H1 (cell line): ENCODE results near the gene PTX4. TPM values are rescaled to one million over a fixed set of nuclear protein-coding genes. Genes with fewer than 3 reads are reported as not detected.

ENCODE experiments used
- CTCF ChIA-PET: fragments of 300-600 bp; sonication (Branson Sonifier 250); formaldehyde crosslinking; loops from one replicate; lab custom pipeline; 2021; ENCODE audit not compliant: partially characterized antibody; lab: Charles Lee
- POLR2A ChIA-PET: fragments of 300-600 bp; sonication (Branson Sonifier 250); formaldehyde crosslinking; loops from one replicate; lab custom pipeline; 2021; ENCODE audit warnings: inconsistent platforms; ENCODE audit not compliant: partially characterized antibody; lab: Charles Lee
- DNase-seq, 2 experiments: peaks; one replicate each; pipeline versions ENCODE4 v3.0.0 to v3.0.0-alpha.2; 2010 to 2022; ENCODE audit warnings: low spot score in 2 of 2, low read depth in 1 of 2, mixed read lengths in 1 of 2
- FAIRE-seq: peaks from 2 replicates; lab custom pipeline; 2011; peaks lifted over from hg19 to GRCh38; lab: Jason Lieb, UNC
- H2AFZ ChIP-seq: 2 replicates; pipeline ENCODE4 v1.8.1; 2012; ENCODE audit warnings: low read length, inconsistent platforms
- H2AK5ac ChIP-seq: 2 replicates; pipeline ENCODE4 v1.6.1; 2013; ENCODE audit warnings: low read depth, low read length
- H2BK120ac ChIP-seq: replicated peaks from 2 replicates; pipeline ENCODE3; 2013; ENCODE audit warnings: low read depth, low read length, inconsistent platforms
- H2BK12ac ChIP-seq: 2 replicates; pipeline ENCODE4 v1.6.1; 2013; ENCODE audit warnings: low read depth, low read length
- H2BK15ac ChIP-seq: 2 replicates; pipeline ENCODE4 v1.6.1; 2013; ENCODE audit warnings: low read length
- H2BK20ac ChIP-seq: 2 replicates; pipeline ENCODE4 v1.6.1; 2013; ENCODE audit warnings: low read length
- H2BK5ac ChIP-seq: 2 replicates; pipeline ENCODE4 v1.6.1; 2013; ENCODE audit warnings: low read depth, low read length
- H3K14ac ChIP-seq: 2 replicates; pipeline ENCODE4 v1.6.1; 2013; ENCODE audit warnings: inconsistent platforms; ENCODE audit not compliant: insufficient read length
- H3K18ac ChIP-seq: 2 replicates; pipeline ENCODE4 v1.6.1; 2013; ENCODE audit warnings: low read length; ENCODE audit errors: extremely low read depth
- H3K23ac ChIP-seq: 2 replicates; pipeline ENCODE4 v1.6.1; 2013; ENCODE audit warnings: inconsistent platforms; ENCODE audit not compliant: insufficient read length
- H3K23me2 ChIP-seq: 2 replicates; pipeline ENCODE4 v1.6.1; 2013; ENCODE audit warnings: low read depth, low read length
- H3K27ac ChIP-seq: 2 replicates; pipeline ENCODE4 v1.6.1; 2011; ENCODE audit warnings: low read depth, low read length, inconsistent platforms
- H3K27me3 ChIP-seq, 4 experiments: replicated peaks in 1 of 4; 1 replicate in 1 of 4; 2 replicates in 3 of 4; pipeline versions ENCODE4 v1.6.1 to v1.8.1; 2011 to 2013; ENCODE audit warnings: low read length in 3 of 4, mild to moderate bottlenecking in 3 of 4, inconsistent platforms in 2 of 4, mixed read lengths in 2 of 4, moderate library complexity in 1 of 4; ENCODE audit not compliant: control insufficient read depth in 3 of 4, insufficient read depth in 3 of 4; ENCODE audit errors: extremely low read depth in 1 of 4
- H3K36me3 ChIP-seq, 4 experiments: 2 replicates each; pipeline versions ENCODE4 v1.6.1 to v1.8.1; 2011 to 2013; ENCODE audit warnings: mild to moderate bottlenecking in 4 of 4, low read length in 3 of 4, moderate library complexity in 2 of 4, control low read depth in 1 of 4, inconsistent platforms in 1 of 4; ENCODE audit not compliant: insufficient read depth in 4 of 4, control insufficient read depth in 2 of 4
- H3K4ac ChIP-seq: replicated peaks from 2 replicates; pipeline ENCODE3; 2013; ENCODE audit warnings: low read length, low read depth, mixed read lengths, inconsistent platforms; ENCODE audit not compliant: insufficient read length
- H3K4me1 ChIP-seq, 4 experiments: replicated peaks in 1 of 4; 1 replicate in 1 of 4; 2 replicates in 3 of 4; pipeline versions ENCODE4 v1.6.1 to v1.8.1; 2011 to 2013; ENCODE audit warnings: low read length in 3 of 4, inconsistent platforms in 2 of 4, mixed read lengths in 1 of 4; ENCODE audit not compliant: insufficient read depth in 4 of 4, control insufficient read depth in 3 of 4
- H3K4me2 ChIP-seq, 2 experiments: 2 replicates each; pipeline versions ENCODE4 v1.6.1 to v1.8.1; 2011 to 2013; ENCODE audit warnings: low read depth in 2 of 2, low read length in 2 of 2, control low read depth in 1 of 2, inconsistent platforms in 1 of 2, mild to moderate bottlenecking in 1 of 2; ENCODE audit not compliant: insufficient read depth in 1 of 2
- H3K4me3 ChIP-seq, 4 experiments: fragments of 200-600, 300-600 bp in 1 of 4; sonication (generic), shearing (Covaris generic), sonication (Bioruptor Twin) in 1 of 4; 2 replicates each; pipeline versions ENCODE4 v1.5.1 to v1.8.1; 2011 to 2016; ENCODE audit warnings: low read length in 4 of 4, low read depth in 3 of 4, control low read depth in 2 of 4, inconsistent platforms in 2 of 4, mild to moderate bottlenecking in 2 of 4, mixed read lengths in 1 of 4, moderate library complexity in 1 of 4; ENCODE audit not compliant: insufficient read depth in 2 of 4; ENCODE audit errors: extremely low read depth in 1 of 4
- H3K56ac ChIP-seq: replicated peaks from 2 replicates; pipeline ENCODE3; 2013; ENCODE audit warnings: low read depth, mild to moderate bottlenecking, mixed read lengths, low read length, inconsistent platforms; ENCODE audit not compliant: insufficient read length
- H3K79me1 ChIP-seq: 2 replicates; pipeline ENCODE4 v1.6.1; 2013; ENCODE audit warnings: low read depth, low read length, control low read depth
- H3K79me2 ChIP-seq, 2 experiments: 2 replicates each; pipeline versions ENCODE4 v1.6.1 to v1.8.1; 2012 to 2013; ENCODE audit warnings: low read length in 2 of 2, mild to moderate bottlenecking in 2 of 2, inconsistent platforms in 1 of 2; ENCODE audit not compliant: insufficient read depth in 2 of 2, control insufficient read depth in 1 of 2
- H3K9ac ChIP-seq, 4 experiments: replicated peaks in 1 of 4; 1 replicate in 1 of 4; 2 replicates in 3 of 4; pipeline versions ENCODE4 v1.6.1 to v1.8.1; 2011 to 2013; ENCODE audit warnings: low read depth in 3 of 4, low read length in 3 of 4, control low read depth in 2 of 4, mild to moderate bottlenecking in 2 of 4, moderate library complexity in 2 of 4, inconsistent platforms in 1 of 4; ENCODE audit errors: extremely low read depth in 1 of 4
- H3K9me3 ChIP-seq, 2 experiments: 2 replicates each; pipeline versions ENCODE4 v1.6.1 to v1.8.1; 2012 to 2013; ENCODE audit warnings: mild to moderate bottlenecking in 2 of 2, moderate library complexity in 2 of 2, control low read depth in 1 of 2, inconsistent platforms in 1 of 2, low read depth in 1 of 2, low read length in 1 of 2, mixed read lengths in 1 of 2; ENCODE audit not compliant: insufficient read depth in 2 of 2
- H4K20me1 ChIP-seq, 2 experiments: replicated peaks in 1 of 2; 2 replicates each; pipeline versions ENCODE3 to v1.8.1; 2011 to 2013; ENCODE audit warnings: inconsistent platforms in 2 of 2, low read length in 2 of 2, mild to moderate bottlenecking in 1 of 2; ENCODE audit not compliant: insufficient read depth in 2 of 2, control insufficient read depth in 1 of 2
- H4K5ac ChIP-seq: 2 replicates; pipeline ENCODE4 v1.6.1; 2013; ENCODE audit warnings: low read length, low read depth, mixed read lengths, inconsistent platforms; ENCODE audit not compliant: insufficient read length
- H4K8ac ChIP-seq: 2 replicates; pipeline ENCODE4 v1.8.0; 2013; ENCODE audit warnings: mild to moderate bottlenecking, moderate library complexity, low read length, inconsistent platforms; ENCODE audit not compliant: insufficient read depth; ENCODE audit errors: extremely low read depth
- H4K91ac ChIP-seq: replicated peaks from 2 replicates; pipeline ENCODE3; 2013; ENCODE audit warnings: low read length, mixed read lengths, inconsistent platforms; ENCODE audit not compliant: insufficient read length
- ASH2L ChIP-seq: fragments of 200-600, 300-600 bp; sonication (generic); IDR thresholded peaks from one replicate; pipeline ENCODE4 v1.7.1; 2017; ENCODE audit warnings: low read length
- BCL11A ChIP-seq, 2 experiments: IDR thresholded peaks; one replicate each; pipeline ENCODE4 v1.6.1; 2011; ENCODE audit warnings: low read depth in 2 of 2, low read length in 2 of 2, mild to moderate bottlenecking in 2 of 2
- CTCF ChIP-seq, 3 experiments: IDR thresholded peaks; 1 replicate in 2 of 3; 2 replicates in 1 of 3; pipeline versions ENCODE4 v1.5.1 to v1.6.1; 2011; ENCODE audit warnings: low read length in 3 of 3, mild to moderate bottlenecking in 3 of 3, inconsistent platforms in 2 of 3, low read depth in 1 of 3, moderate library complexity in 1 of 3; ENCODE audit not compliant: insufficient read depth in 1 of 3; ENCODE audit errors: control extremely low read depth in 1 of 3
- HDAC2 ChIP-seq, 2 experiments: fragments of 300-600 bp in 1 of 2; sonication (generic) in 1 of 2; IDR thresholded peaks; 2 replicates each; pipeline ENCODE4 v1.6.1; 2011 to 2012; ENCODE audit warnings: low read depth in 2 of 2, low read length in 2 of 2, mild to moderate bottlenecking in 2 of 2, moderate library complexity in 2 of 2, borderline replicate concordance in 1 of 2, inconsistent platforms in 1 of 2
- POU5F1 ChIP-seq: IDR thresholded peaks from 2 replicates; pipeline ENCODE4 v1.6.1; 2011; ENCODE audit warnings: low read depth, mild to moderate bottlenecking, low read length, moderate library complexity
- RAD21 ChIP-seq, 2 experiments: IDR thresholded peaks in 1 of 2; conservative IDR thresholded peaks in 1 of 2; 2 replicates each; pipeline ENCODE4 v1.6.1; 2011; ENCODE audit warnings: low read depth in 2 of 2, low read length in 2 of 2, improper control_type of control experiment in 1 of 2, inconsistent platforms in 1 of 2, mild to moderate bottlenecking in 1 of 2, moderate library complexity in 1 of 2
- WGBS, 2 experiments: shearing (Covaris generic) in 1 of 2; methylation state at CpG; one replicate each; pipeline versions ENCODE4 v1.1.6 to v1.1.7; 2013 to 2015; ENCODE audit warnings: low lambda C conversion rate in 2 of 2, mixed read lengths in 2 of 2, inconsistent platforms in 1 of 2, low coverage in 1 of 2, missing lambda C conversion rate in 1 of 2; ENCODE audit not compliant: insufficient replicate concordance in 2 of 2, insufficient coverage in 1 of 2, insufficient read length in 1 of 2; ENCODE audit errors: extremely low coverage in 1 of 2, missing lambda C conversion rate in 1 of 2; 5-methylcytosine and 5-hydroxymethylcytosine counted together
- polyA plus RNA-seq, 7 experiments: library from polyadenylated mRNA; depleted of rRNA in 3 of 7; stranded (reverse) in 5 of 7; unstranded in 2 of 7; fragments of >200 nt in 5 of 7; fragments of 200-250 nt in 2 of 7; gene quantifications; 1 replicate in 5 of 7; 2 replicates in 1 of 7; 4 replicates in 1 of 7; pipeline versions ENCODE4 v1.2.1 to v1.2.3, GENCODE V29; 2011 to 2013; ENCODE audit warnings: missing spikeins in 2 of 7, mixed read lengths in 2 of 7
- total RNA-seq: library from RNA; stranded (reverse); fragmentation: NEBNext Ultra II Directional; extraction: Animal tissue kit (Norgen Biotek cat#: 25700); gene quantifications from 2 replicates; pipeline ENCODE4 v1.2.1, GENCODE V29; 2021

PTX4 gene
- total and polyA plus RNA-seq, 2 of the 8 experiments (the other 6 are each of a cell fraction or from before 2014, with no cell fraction given) = not detected

GRCh38 chr16:1435921-1436697 is 52.6 kb downstream of the PTX4 start:
- no peak for DNase-seq
- Histone ChIP-seq H3K79me2 (no peaks in the 10 kb centered on the region), H3K56ac (no peak overlapping the region), H3K36me3 (no peaks in the 10 kb centered on the region), H3K18ac (no peak overlapping the region), H4K20me1 (no peaks in the 10 kb centered on the region), H3K79me1 (no peaks in the 10 kb centered on the region)
- WGBS, 2 experiments = 84% methylated on average over 22 of the region's 32 CpGs; no CpG with 5 or more reads in 1 of the 2 experiments
- TF ChIP-seq CTCF (IDR thresholded peaks at IDR 0.05; ENCODE audit: control extremely low read depth in 1 of 3, insufficient read depth in 1 of 3, low read depth in 1 of 3, low read length in 3 of 3) (peak in 2 of 3 experiments; percentile 24 to 26; a peak in 2 of 4 replicates), BCL11A (IDR thresholded peaks at IDR 0.05; ENCODE audit: low read depth in 2 of 2, low read length in 2 of 2) (no peak), POU5F1 (no peak), HDAC2 (IDR thresholded peaks at IDR 0.05; ENCODE audit: borderline replicate concordance in 1 of 2, low read depth in 2 of 2, low read length in 2 of 2) (no peak), ASH2L (no peak), RAD21 (IDR thresholded peaks at IDR 0.05 in 1 of 2, conservative IDR thresholded peaks at IDR 0.05 in 1 of 2; ENCODE audit: low read depth in 2 of 2, low read length in 2 of 2) (peak; percentile 13 to 22; a peak in 1 of 4 replicates)
- TF ChIP-seq, all 59 proteins: peak for 2
- no peaks in the 10 kb centered on the region for H3K9me3 ChIP-seq
- no peak overlapping the region for H4K91ac ChIP-seq
- no peaks in the 10 kb centered on the region for H3K27me3 ChIP-seq
- H2AFZ ChIP-seq = no peak overlapping the region
- no peak overlapping the region for H2BK12ac ChIP-seq
- no peak overlapping the region for H2BK120ac ChIP-seq
- no peak overlapping the region for H3K4me3 ChIP-seq
- ChIA-PET POLR2A (interaction anchor here (0.6 to 5.6 kb wide), 7 partner anchors 7 to 104 kb away, joined by 3 to 22 read pairs (median 3); partner anchors contain the start of gene CCDC154), CTCF (interaction anchor here (0.9 to 1.8 kb wide), 4 partner anchors 14 to 136 kb away, joined by 3 to 6 read pairs (median 3); no protein-coding TSS in a partner anchor)
- no peak overlapping the region for H2AK5ac ChIP-seq
- H2BK20ac ChIP-seq = no peak overlapping the region
- 0 out of 7 replicates have a peak overlapping the region, but pooled peaks of 1 of the 4 experiments have one; percentile 18 for H3K9ac ChIP-seq
- no peak overlapping the region for H3K23ac ChIP-seq
- no peak overlapping the region for H2BK15ac ChIP-seq
- no peak for FAIRE-seq
- no peak overlapping the region for H3K4ac ChIP-seq
- no peaks in the 10 kb centered on the region; a peak in 1 of 7 replicates for H3K4me1 ChIP-seq
- no peak overlapping the region for H2BK5ac ChIP-seq
- H4K8ac ChIP-seq = peak overlapping the region; percentile 7; the same call in 1 of the 2 replicates
- H3K14ac ChIP-seq = no peak overlapping the region
- no peak overlapping the region for H3K27ac ChIP-seq
- H4K5ac ChIP-seq = no peak overlapping the region
- no peaks in the 10 kb centered on the region for H3K23me2 ChIP-seq
- no peak overlapping the region for H3K4me2 ChIP-seq
